Heart left ventricle (tissue), 16 donors: ENCODE data around the gene SORBS1. TPM values are rescaled to one million over a fixed set of nuclear protein-coding genes. Genes with fewer than 3 reads are reported as not detected.
A peak's percentile ranks its signal among the peaks of the same experiment; 100 is the strongest.

ENCODE experiments used
- ATAC-seq, 4 donors: fragments of 200-7000 bp; cut with Tn5 transposase; one replicate each; pipeline ENCODE4 v1.9.1; 2020 to 2022; ENCODE audit warnings: moderate library complexity in 4 of 4, mild to moderate bottlenecking in 3 of 4, moderate number of reproducible peaks in 1 of 4
- DNase-seq, 5 donors: peaks; one replicate each; pipeline ENCODE4 v3.0.0-alpha.2; 2020
- H3K27ac ChIP-seq, 12 donors: fragments of 200-600 bp; sonication (generic) in 4 of 12; one replicate each; pipeline versions ENCODE4 v1.5.0 to v1.8.0; 2016 to 2022; ENCODE audit warnings: mild to moderate bottlenecking in 2 of 12
- H3K27me3 ChIP-seq, 9 donors: fragments of 200-600 bp; sonication (generic) in 2 of 9; one replicate each; pipeline versions ENCODE4 v1.5.1 to v1.8.0; 2016 to 2022; ENCODE audit warnings: mild to moderate bottlenecking in 3 of 9
- H3K36me3 ChIP-seq, 9 donors: fragments of 200-600 bp; sonication (generic) in 2 of 9; one replicate each; pipeline versions ENCODE4 v1.5.0 to v1.8.0; 2018 to 2022; ENCODE audit warnings: mild to moderate bottlenecking in 2 of 9
- H3K4me1 ChIP-seq, 12 donors: fragments of 200-600 bp; sonication (generic) in 4 of 12; one replicate each; pipeline versions ENCODE4 v1.5.0 to v1.8.0; 2016 to 2022; ENCODE audit warnings: mild to moderate bottlenecking in 3 of 12
- H3K4me3 ChIP-seq, 12 donors: fragments of 200-600 bp; sonication (generic) in 4 of 12; one replicate each; pipeline versions ENCODE4 v1.5.0 to v1.8.0; 2017 to 2022; ENCODE audit warnings: mild to moderate bottlenecking in 9 of 12, moderate library complexity in 4 of 12
- H3K9me3 ChIP-seq, 12 donors: fragments of 200-600 bp; sonication (generic) in 4 of 12; one replicate each; pipeline versions ENCODE4 v1.5.0 to v1.8.0; 2016 to 2022; ENCODE audit warnings: mild to moderate bottlenecking in 1 of 12
- CTCF ChIP-seq, 12 donors: fragments of 200-600 bp; sonication (generic) in 4 of 12; IDR thresholded peaks; one replicate each; pipeline versions ENCODE4 v1.5.0 to v1.8.0; 2018 to 2022; ENCODE audit warnings: antibody characterized with exemption in 12 of 12, mild to moderate bottlenecking in 5 of 12
- POLR2A ChIP-seq, 2 donors: fragments of 450-650 bp; IDR thresholded peaks; one replicate each; pipeline ENCODE4 v1.6.1; 2017; ENCODE audit warnings: antibody characterized with exemption in 2 of 2, mild to moderate bottlenecking in 2 of 2, moderate library complexity in 2 of 2
- WGBS, 4 donors: extraction: QIAGEN DNeasy Blood & Tissue Kit in 2 of 4; methylation state at CpG; one replicate each; pipeline versions ENCODE4 v1.1.5 to v1.1.7; 2013 to 2018; 5-methylcytosine and 5-hydroxymethylcytosine counted together
- intact Hi-C, 10 donors: fragments of 100-400 bp; cut with DNase I; formaldehyde crosslinking; loops; one replicate each; pipeline versions ENCODE4 v1.11.1 to v1.14.2; 2022
- polyA plus RNA-seq, 2 donors: library from polyadenylated mRNA; stranded (reverse); fragments of 200-250 nt; gene quantifications; one replicate each; pipeline ENCODE4 v1.2.3, GENCODE V29; 2013
- total RNA-seq, 9 donors: library from RNA; depleted of rRNA in 2 of 9; stranded (reverse); fragments of >200 nt in 2 of 9; fragmentation: NEBNext Ultra II Directional in 3 of 9; extraction: Animal tissue kit (Norgen Biotek cat#: 25700) in 3 of 9; gene quantifications; one replicate each; pipeline versions ENCODE4 v1.1.0 to v1.2.4, GENCODE V29; 2016 to 2023
- donor health status: ischemic (EF 13 %, LVEDD 7.1; RV severe dilation, severe dysfunction).
- donor health status: healthy with polysubstance abuse.
- donor health status: DM: no; HTN: yes; CAD: no.
- donor health status: DM: no; HTN: no; CAD: no.
- donor health status: ischemic (EF 25% LVEDD 6.9; RV normal size, moderate dysfunction).
- donor health status: ischemic (EF 25% LVEDD 5.7; RV mildly dilated, moderate dysfunction).
- donor health status: healthy.
- donor health status: DM: yes; HTN: yes; CAD: no.
- donor health status: ischemic (EF 35%, LVEDD 5.7; RV mildly dilated, moderate dysfunction).
- donor health status: nonischemic (EF 11% LVEDD 7.7; RV severe dilation, severe dysfunction).
- donor health status: DM: yes; HTN: yes; CAD: no.
- donor health status: PGD.
- donor health status: ischemic (EF 29% LVEDD 5.4; RV normal size, mild dysfunction).
- donor health status: nonischemic (EF 23%, LVEDD 6.1; RV moderate dilation, normal function).

SORBS1 gene
- total and polyA plus RNA-seq, 11 donors: 355 to 1,440 (median 886) TPM

- no peaks in the 10 kb centered on the region for H3K27me3 ChIP-seq
- WGBS, 4 donors: 45 to 57% (median 50%) methylated on average over 5 of the region's 5 CpGs
- H3K9me3 ChIP-seq: no peaks in the 10 kb centered on the region
- intact Hi-C loops: loop anchor here in 3 of 10 donors (5.0 kb wide), 3 partner anchors 44 to 126 kb away; no protein-coding TSS in a partner anchor
- DNase-seq (no peak), ATAC-seq (no peak)
- TF ChIP-seq POLR2A (IDR thresholded peaks at IDR 0.05): no peak
- TF ChIP-seq CTCF (IDR thresholded peaks at IDR 0.05): no peak
- H3K4me1 ChIP-seq: peaks cover 18 to 97% (median 81%) of the 10 kb centered on the region in 12 donors
- H3K27ac ChIP-seq: peak overlapping the region; percentile 84 to 98 (median 92)
- no peak overlapping the region for H3K4me3 ChIP-seq
- H3K36me3 ChIP-seq: no peaks in the 10 kb centered on the region
Observed at GRCh38 chr10:95476469-95477174, 84.5 kb downstream of the SORBS1 start.

GRCh38 chr10:95475827-95476468 lies 85.2 kb downstream of the SORBS1 start:
- no peak overlapping the region for H3K4me3 ChIP-seq
- DNase-seq: no peak
- peak overlapping the region; percentile 84 to 98 (median 92) for H3K27ac ChIP-seq
- peaks cover 16 to 97% (median 75%) of the 10 kb centered on the region in 12 donors for H3K4me1 ChIP-seq
- no peak for TF ChIP-seq CTCF (IDR thresholded peaks at IDR 0.05)
- H3K36me3 ChIP-seq: no peaks in the 10 kb centered on the region
- H3K9me3 ChIP-seq: no peaks in the 10 kb centered on the region
- H3K27me3 ChIP-seq: no peaks in the 10 kb centered on the region
- intact Hi-C loops: loop anchor here in 4 of 10 donors (2.0 to 5.0 kb wide), 5 partner anchors 25 to 126 kb away; partner anchors contain the start of gene SORBS1 (in 1 of the 4)
- WGBS, 4 donors: 54 to 61% (median 55%) methylated on average over 8 of the region's 8 CpGs
- no peak for ATAC-seq

GRCh38 chr10:95475003-95475383 lies 86.2 kb downstream of the SORBS1 start:
- H3K27ac ChIP-seq: peak overlapping the region; percentile 81 to 98 (median 92)
- WGBS, 4 donors: 38 to 87% (median 65%) methylated on average over 1 of the region's 1 CpG
- ATAC-seq (peak in 3 of 4 donors; percentile 5 to 29 (median 20)), DNase-seq (no peak)
- H3K27me3 ChIP-seq: no peaks in the 10 kb centered on the region
- H3K9me3 ChIP-seq: no peaks in the 10 kb centered on the region
- H3K36me3 ChIP-seq: no peaks in the 10 kb centered on the region
- intact Hi-C loops: loop anchor here in 4 of 10 donors (2.0 to 5.0 kb wide), 5 partner anchors 24 to 127 kb away; partner anchors contain the start of gene SORBS1 (in 1 of the 4)
- H3K4me3 ChIP-seq: no peak overlapping the region
- peaks cover 10 to 97% (median 67%) of the 10 kb centered on the region in 12 donors for H3K4me1 ChIP-seq
- TF ChIP-seq CTCF (IDR thresholded peaks at IDR 0.05): no peak
- peak in 1 of 2 donors; percentile 15 for TF ChIP-seq POLR2A (IDR thresholded peaks at IDR 0.05)
